A172 (cell line): ENCODE data around the gene DPH1. TPM values are rescaled to one million over a fixed set of nuclear protein-coding genes. Genes with fewer than 3 reads are reported as not detected.
"Not testable (repeated sequence)": the region's sequence is repeated elsewhere in the genome, so short reads cannot be mapped to it uniquely, and the experiment has no call there.

Experiments
- DNase-seq: peaks from one replicate; pipeline ENCODE4 v3.0.0-alpha.2; 2015; ENCODE audit warnings: low spot score
- total RNA-seq: library from RNA; depleted of rRNA; stranded (reverse); fragments of >200 nt; shearing (Covaris generic); gene quantifications from 2 replicates; pipeline ENCODE4 v1.2.3, GENCODE V29; 2014

DPH1 gene
- total RNA-seq, 1 experiment from 2014 or later: 33.2 TPM

- no peak for DNase-seq
Measured at GRCh38 chr17:2008332-2009126, 21.4 kb upstream of the DPH1 start.

- DNase-seq: no peak
Measured at GRCh38 chr17:2009737-2010136, 20.2 kb upstream of the DPH1 start.

- DNase-seq: peak; percentile 77
Measured at GRCh38 chr17:2011411-2012371, 18.3 kb upstream of the DPH1 start.

- DNase-seq: no peak
Measured at GRCh38 chr17:2012499-2012898, 17.5 kb upstream of the DPH1 start.

GRCh38 chr17:2013220-2013993, 16.5 kb upstream of the DPH1 start:
- DNase-seq: not testable (repeated sequence)

GRCh38 chr17:2013994-2014317, 16.0 kb upstream of the DPH1 start:
- DNase-seq: no peak

GRCh38 chr17:2015314-2015713, 14.6 kb upstream of the DPH1 start:
- DNase-seq: no peak

- no peak for DNase-seq
Measured at GRCh38 chr17:2016494-2016893, 13.5 kb upstream of the DPH1 start.

GRCh38 chr17:2017274-2017941, 12.5 kb upstream of the DPH1 start:
- no peak for DNase-seq

- DNase-seq: no peak
Measured at GRCh38 chr17:2018716-2019510, 11.0 kb upstream of the DPH1 start.

GRCh38 chr17:2019723-2020122, 10.2 kb upstream of the DPH1 start:
- DNase-seq: no peak

- no peak for DNase-seq
Measured at GRCh38 chr17:2020721-2021120, 9.2 kb upstream of the DPH1 start.

GRCh38 chr17:2022647-2023240, 7.2 kb upstream of the DPH1 start:
- no peak for DNase-seq

- DNase-seq: no peak
Measured at GRCh38 chr17:2023256-2023655, 6.7 kb upstream of the DPH1 start.

- no peak for DNase-seq
Measured at GRCh38 chr17:2023692-2024571, 6.0 kb upstream of the DPH1 start.

GRCh38 chr17:2024572-2025219, 5.3 kb upstream of the DPH1 start:
- DNase-seq: no peak

GRCh38 chr17:2025220-2025621, 4.7 kb upstream of the DPH1 start, which contains the start of gene RTN4RL1:
TSS of gene RTN4RL1 (minus strand) at chr17:2025334. CDS start at chr17:2024865, 469 bp downstream.
- peak; percentile 62 for DNase-seq

- DNase-seq: peak; percentile 71
Measured at GRCh38 chr17:2025622-2026309, 4.2 kb upstream of the DPH1 start.
